ENCODE results near the gene DRC7.

Gene DRC7

GRCh38 chr16:57696240-57696639 lies 1.6 kb downstream of the DRC7 start:
- Histone ChIP-seq H3K9ac (no peak overlapping the region), H3K4me1 (peaks cover 6% of the 10 kb centered on the region), H3K9me3 (ENCODE audit: control insufficient read depth, low read length) (no peaks in the 10 kb centered on the region), H2AFZ (no peak overlapping the region), H3K4me2 (ENCODE audit: low read length) (no peak overlapping the region), H3K36me3 (ENCODE audit: control insufficient read depth, insufficient read depth, low read length) (no peaks in the 10 kb centered on the region), H3K4me3 (ENCODE audit: low read depth, low read length) (no peak overlapping the region), H3K27ac (no peak overlapping the region), H3K27me3 (ENCODE audit: control insufficient read depth, insufficient read depth, low read length) (no peaks in the 10 kb centered on the region), H3K79me2 (no peaks in the 10 kb centered on the region)
- TF ChIP-seq CTCF (IDR thresholded peaks at IDR 0.05), result no peak

GRCh38 chr16:57697896-57698537 lies 3.4 kb downstream of the DRC7 start:
- Histone ChIP-seq H3K9ac (no peak overlapping the region), H3K4me3 (ENCODE audit: low read depth, low read length) (no peak overlapping the region), H3K27ac (no peak overlapping the region), H3K36me3 (ENCODE audit: control insufficient read depth, insufficient read depth, low read length) (no peaks in the 10 kb centered on the region), H2AFZ (no peak overlapping the region), H3K4me2 (ENCODE audit: low read length) (no peak overlapping the region), H3K9me3 (ENCODE audit: control insufficient read depth, low read length) (no peaks in the 10 kb centered on the region), H3K27me3 (ENCODE audit: control insufficient read depth, insufficient read depth, low read length) (no peaks in the 10 kb centered on the region), H3K4me1 (peaks cover 6% of the 10 kb centered on the region), H3K79me2 (no peaks in the 10 kb centered on the region)
- TF ChIP-seq CTCF (IDR thresholded peaks at IDR 0.05), result no peak

- Histone ChIP-seq H3K79me2 (no peaks in the 10 kb centered on the region), H3K4me2 (ENCODE audit: low read length) (no peak overlapping the region), H2AFZ (no peak overlapping the region), H3K36me3 (ENCODE audit: control insufficient read depth, insufficient read depth, low read length) (no peaks in the 10 kb centered on the region), H3K4me3 (ENCODE audit: low read depth, low read length) (no peak overlapping the region), H3K9me3 (ENCODE audit: control insufficient read depth, low read length) (no peaks in the 10 kb centered on the region), H3K4me1 (peaks cover 6% of the 10 kb centered on the region), H3K27ac (no peak overlapping the region), H3K27me3 (ENCODE audit: control insufficient read depth, insufficient read depth, low read length) (no peaks in the 10 kb centered on the region), H3K9ac (no peak overlapping the region)
- no peak for TF ChIP-seq CTCF (IDR thresholded peaks at IDR 0.05)
Measured at GRCh38 chr16:57698812-57699405, 4.3 kb downstream of the DRC7 start.

- no peaks in the 10 kb centered on the region for H3K9me3 ChIP-seq (ENCODE audit: control insufficient read depth, low read length)
- H3K36me3 ChIP-seq (ENCODE audit: control insufficient read depth, insufficient read depth, low read length), result no peaks in the 10 kb centered on the region
- no peak overlapping the region for H2AFZ ChIP-seq
- no peak overlapping the region for H3K9ac ChIP-seq
- H3K4me3 ChIP-seq (ENCODE audit: low read depth, low read length), result no peak overlapping the region
- H3K79me2 ChIP-seq, result no peaks in the 10 kb centered on the region
- H3K27ac ChIP-seq, result no peak overlapping the region
- no peak overlapping the region for H3K4me2 ChIP-seq (ENCODE audit: low read length)
- H3K4me1 ChIP-seq, result peaks cover 6% of the 10 kb centered on the region
- no peak for TF ChIP-seq CTCF (IDR thresholded peaks at IDR 0.05)
- no peaks in the 10 kb centered on the region for H3K27me3 ChIP-seq (ENCODE audit: control insufficient read depth, insufficient read depth, low read length)
Measured at GRCh38 chr16:57699481-57699880, 4.9 kb downstream of the DRC7 start.

GRCh38 chr16:57699899-57700298 lies 5.3 kb downstream of the DRC7 start:
- Histone ChIP-seq H3K4me3 (ENCODE audit: low read depth, low read length) (no peak overlapping the region), H3K9me3 (ENCODE audit: control insufficient read depth, low read length) (no peaks in the 10 kb centered on the region), H3K27me3 (ENCODE audit: control insufficient read depth, insufficient read depth, low read length) (no peaks in the 10 kb centered on the region), H3K36me3 (ENCODE audit: control insufficient read depth, insufficient read depth, low read length) (no peaks in the 10 kb centered on the region), H2AFZ (no peak overlapping the region), H3K79me2 (no peaks in the 10 kb centered on the region), H3K4me1 (peaks cover 6% of the 10 kb centered on the region), H3K9ac (no peak overlapping the region), H3K27ac (no peak overlapping the region), H3K4me2 (ENCODE audit: low read length) (no peak overlapping the region)
- no peak for TF ChIP-seq CTCF (IDR thresholded peaks at IDR 0.05)

Measured in parathyroid adenoma (tissue), 2 donors.